K562 (cell line): ENCODE measurements around the gene CCDC9. TPM values are rescaled to one million over a fixed set of nuclear protein-coding genes. Genes with fewer than 3 reads are reported as not detected.

Experiments
- ATAC-seq: fragments of 200-7000 bp; cut with Tn5 transposase; 3 replicates; pipeline ENCODE4 v1.9.1; 2020; ENCODE audit warnings: moderate library complexity
- BruUV-seq: library from RNA; stranded (reverse); fragments of 400-500 nt; replicated peaks from 2 replicates; lab custom pipeline; 2021; lab: Mats Ljungman, UMichigan
- CTCF ChIA-PET: fragments of 300-600 bp; formaldehyde crosslinking; extraction: SDS; loops from one replicate; lab custom pipeline; 2021; ENCODE audit warnings: low intra/inter-chr PET ratio; lab: Yijun Ruan, JAX
- POLR2A ChIA-PET: fragments of 300-600, 350-650 bp; sonication (Branson Sonifier 250); formaldehyde crosslinking; extraction: SDS; loops from one replicate; lab custom pipeline; 2021; ENCODE audit warnings: antibody characterized with exemption, inconsistent platforms; lab: Yijun Ruan, JAX
- DNase-seq, 4 experiments: peaks; one replicate each; pipeline versions ENCODE4 v3.0.0 to v3.0.0-alpha.2; 2011 to 2018; ENCODE audit warnings: low spot score in 3 of 4, mixed read lengths in 3 of 4; ENCODE audit errors: extremely low read depth in 1 of 4
- FAIRE-seq: peaks from 2 replicates; lab custom pipeline; 2011; peaks lifted over from hg19 to GRCh38; lab: Jason Lieb, UNC
- H2AFZ ChIP-seq: 2 replicates; pipeline ENCODE4 v1.6.0; 2011; ENCODE audit warnings: low read depth, low read length, control low read depth, inconsistent platforms
- H3K27ac ChIP-seq: fragments of 200-600 bp; 3 replicates; pipeline ENCODE4 v1.8.0; 2011; ENCODE audit warnings: low read depth, mild to moderate bottlenecking, control low read depth, inconsistent platforms, low read length, moderate library complexity, mixed read lengths; ENCODE audit errors: extremely low read depth
- H3K27me3 ChIP-seq, 2 experiments: fragments of 300-600 bp in 1 of 2; 2 replicates in 1 of 2; 3 replicates in 1 of 2; pipeline versions ENCODE4 v1.6.0 to v1.8.0; 2011; ENCODE audit warnings: inconsistent platforms in 2 of 2, low read length in 2 of 2, mild to moderate bottlenecking in 1 of 2, mixed read lengths in 1 of 2, moderate library complexity in 1 of 2; ENCODE audit not compliant: control insufficient read depth in 2 of 2, insufficient read depth in 2 of 2
- H3K36me3 ChIP-seq: fragments of 300-600 bp; 3 replicates; pipeline ENCODE4 v1.8.0; 2011; ENCODE audit warnings: mild to moderate bottlenecking, low read length, inconsistent platforms; ENCODE audit not compliant: control insufficient read depth, insufficient read depth
- H3K4me1 ChIP-seq, 2 experiments: fragments of 200-600 bp in 1 of 2; replicated peaks in 1 of 2; 2 replicates in 1 of 2; 3 replicates in 1 of 2; pipeline versions ENCODE4 v1.5.1 to v1.8.0; 2011; ENCODE audit warnings: inconsistent platforms in 2 of 2, low read length in 2 of 2, mild to moderate bottlenecking in 1 of 2, mixed read lengths in 1 of 2, moderate library complexity in 1 of 2; ENCODE audit not compliant: control insufficient read depth in 2 of 2, insufficient read depth in 2 of 2
- H3K4me2 ChIP-seq: 2 replicates; pipeline ENCODE4 v1.6.1; 2011; ENCODE audit warnings: low read length, control low read depth, inconsistent platforms, mixed read lengths; ENCODE audit not compliant: insufficient read depth
- H3K4me3 ChIP-seq: fragments of 200-600 bp; sonication (generic), shearing (Covaris generic); 2 replicates; pipeline ENCODE4 v1.5.1; 2016; ENCODE audit warnings: control low read depth, inconsistent platforms
- H3K79me2 ChIP-seq: fragments of 200-600 bp; 3 replicates; pipeline ENCODE4 v1.8.0; 2011; ENCODE audit warnings: low read length, inconsistent platforms; ENCODE audit not compliant: control insufficient read depth, insufficient read depth
- H3K9ac ChIP-seq, 2 experiments: 2 replicates each; pipeline versions ENCODE4 v1.6.0 to v1.6.1; 2011; ENCODE audit warnings: low read depth in 2 of 2, low read length in 2 of 2, control low read depth in 1 of 2, inconsistent platforms in 1 of 2, mild to moderate bottlenecking in 1 of 2, mixed read lengths in 1 of 2; ENCODE audit not compliant: insufficient read depth in 1 of 2
- H3K9me1 ChIP-seq: one replicate; pipeline ENCODE4 v1.6.0; 2011; ENCODE audit warnings: inconsistent platforms, mild to moderate bottlenecking, low read length, moderate library complexity; ENCODE audit not compliant: control insufficient read depth, insufficient read depth
- H3K9me3 ChIP-seq: replicated peaks from 2 replicates; pipeline ENCODE4 v1.5.1; 2011; ENCODE audit warnings: low read depth, low read length, inconsistent platforms; ENCODE audit not compliant: control insufficient read depth, insufficient read depth
- H4K20me1 ChIP-seq: replicated peaks from 2 replicates; pipeline ENCODE4 v1.6.1; 2011; ENCODE audit warnings: low read length, inconsistent platforms, mixed read lengths; ENCODE audit not compliant: control insufficient read depth, insufficient read depth
- DLX4 ChIP-seq: fragments of 250-450 bp; sonication (Bioruptor Pico); IDR thresholded peaks from 2 replicates; pipeline ENCODE4 v1.6.1; 2021; ENCODE audit warnings: mild to moderate bottlenecking
- KDM4B ChIP-seq, 2 experiments: fragments of 450-650 bp in 1 of 2; sonication (generic) in 1 of 2; IDR thresholded peaks; 2 replicates each; pipeline ENCODE4 v1.6.1; 2016 to 2017; ENCODE audit warnings: borderline replicate concordance in 2 of 2, antibody characterized with exemption in 1 of 2, low read depth in 1 of 2, mild to moderate bottlenecking in 1 of 2
- MIER1 ChIP-seq: fragments of 450-650 bp; IDR thresholded peaks from 2 replicates; pipeline ENCODE4 v1.6.1; 2016; ENCODE audit warnings: antibody characterized with exemption, mild to moderate bottlenecking, low read depth
- NFIC ChIP-seq: fragments of 450-650 bp; IDR thresholded peaks from 2 replicates; pipeline ENCODE4 v1.6.1; 2017; ENCODE audit warnings: mild to moderate bottlenecking, inconsistent platforms
- NUFIP1 ChIP-seq: fragments of 450-650 bp; IDR thresholded peaks from 2 replicates; pipeline ENCODE4 v1.6.1; 2018; ENCODE audit not compliant: partially characterized antibody
- SAFB ChIP-seq: fragments of 200-400 bp; formaldehyde crosslinking; IDR thresholded peaks from 2 replicates; pipeline ENCODE4 v1.6.1; 2017; ENCODE audit warnings: low read depth, low read length, borderline replicate concordance
- SMAD4 ChIP-seq: fragments of 250-450 bp; sonication (Bioruptor Pico); conservative IDR thresholded peaks from 2 replicates; pipeline ENCODE4 v1.8.0; 2021; ENCODE audit warnings: inconsistent platforms, mild to moderate bottlenecking, moderate library complexity
- STAG1 ChIP-seq: sonication (generic); formaldehyde crosslinking; IDR thresholded peaks from 2 replicates; pipeline ENCODE4 v1.5.0; 2020; ENCODE audit warnings: missing genetic modification reagents, borderline replicate concordance
- ZNF551 ChIP-seq: fragments of 250-450 bp; sonication (Bioruptor Pico); IDR thresholded peaks from 2 replicates; pipeline ENCODE4 v1.5.0; 2021; ENCODE audit warnings: mild to moderate bottlenecking, moderate library complexity
- WGBS: fragments of 100-300 bp; shearing (Covaris generic); methylation state at CpG from one replicate; pipeline ENCODE4 v1.1.6; 2016; ENCODE audit warnings: low coverage, mixed read lengths; ENCODE audit not compliant: insufficient coverage; ENCODE audit errors: missing lambda C conversion rate; 5-methylcytosine and 5-hydroxymethylcytosine counted together
- in situ Hi-C: fragments of 300-500 bp; cut with MboI; formaldehyde crosslinking; loops from 4 replicates; pipeline ENCODE4 v1.15.0; 2018; ENCODE audit warnings: inconsistent platforms, mixed read lengths
- intact Hi-C: fragments of 100-400 bp; cut with micrococcal nuclease; formaldehyde crosslinking; loops from 2 replicates; pipeline ENCODE4 v1.14.2; 2022
- polyA plus RNA-seq, 8 experiments: library from polyadenylated mRNA; depleted of rRNA in 4 of 8; stranded (reverse) in 5 of 8; unstranded in 3 of 8; fragments of >200 nt; fragmentation: Nextera tagmentation in 2 of 8; fragmentation: Illumina TruSeq in 1 of 8; extraction: Ambion mirVana in 2 of 8; extraction: Trizol in 1 of 8; gene quantifications; 2 replicates each; pipeline versions ENCODE4 v1.2.1 to v1.2.3, GENCODE V29; 2011 to 2014; ENCODE audit warnings: inconsistent platforms in 1 of 8, missing spikeins in 1 of 8
- total RNA-seq, 7 experiments: library from RNA; depleted of rRNA in 6 of 7; stranded (reverse); fragments of >200 nt in 6 of 7; fragmentation: Illumina TruSeq in 2 of 7; extraction: Trizol in 2 of 7; gene quantifications; 2 replicates each; pipeline versions ENCODE4 v1.2.1 to v1.2.3, GENCODE V29; 2011 to 2021; ENCODE audit warnings: low replicate concordance in 1 of 7
- TF ChIP-seq, protein P1 (sequence below): sonication (generic); formaldehyde crosslinking; IDR thresholded peaks from 2 replicates; pipeline ENCODE4 v1.8.0; 2022; ENCODE audit warnings: missing genetic modification reagents, mild to moderate bottlenecking, moderate library complexity, borderline replicate concordance

The CCDC9 gene
- total and polyA plus RNA-seq, 9 of the 15 experiments (the other 6 are each of a cell fraction or from before 2014, with no cell fraction given), result 0.23 to 38.6 (median 8.4) TPM

GRCh38 chr19:47209319-47210179 lies 46.8 kb upstream of the CCDC9 start:
- H3K9me1 ChIP-seq, result no peaks in the 10 kb centered on the region
- CTCF ChIA-PET, result interaction anchor here (0.7 to 2.6 kb wide), 2 partner anchors 34 to 48 kb away, joined by 3 to 20 read pairs; no protein-coding TSS in a partner anchor
- no peaks in the 10 kb centered on the region for H4K20me1 ChIP-seq
- no peak overlapping the region for H3K4me2 ChIP-seq
- no peak for TF ChIP-seq SMAD4 (CRISPR knock-in tag)
- TF ChIP-seq SAFB, result no peak
- no peak for TF ChIP-seq MIER1
- TF ChIP-seq, protein P1, sequence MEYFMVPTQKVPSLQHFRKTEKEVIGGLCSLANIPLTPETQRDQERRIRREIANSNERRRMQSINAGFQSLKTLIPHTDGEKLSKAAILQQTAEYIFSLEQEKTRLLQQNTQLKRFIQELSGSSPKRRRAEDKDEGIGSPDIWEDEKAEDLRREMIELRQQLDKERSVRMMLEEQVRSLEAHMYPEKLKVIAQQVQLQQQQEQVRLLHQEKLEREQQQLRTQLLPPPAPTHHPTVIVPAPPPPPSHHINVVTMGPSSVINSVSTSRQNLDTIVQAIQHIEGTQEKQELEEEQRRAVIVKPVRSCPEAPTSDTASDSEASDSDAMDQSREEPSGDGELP (CRISPR knock-in tag), result no peak
- no peak for TF ChIP-seq NFIC
- no peak for TF ChIP-seq NUFIP1
- no peak for TF ChIP-seq ZNF551 (CRISPR knock-in tag)
- TF ChIP-seq STAG1 (CRISPR knock-in tag), result no peak
- TF ChIP-seq KDM4B (IDR thresholded peaks at IDR 0.05; ENCODE audit: borderline replicate concordance in 2 of 2, low read depth in 1 of 2), result no peak
- no peak for TF ChIP-seq DLX4 (CRISPR knock-in tag)
- TF ChIP-seq, all 486 proteins: peak for 0
- Histone ChIP-seq H3K4me1 (peaks cover 12 to 13% of the 10 kb centered on the region in 2 experiments; a peak in 4 of 5 replicates), H2AFZ (no peak overlapping the region), H3K4me3 (no peak overlapping the region), H3K9ac (peak overlapping the region in 1 of 2 experiments; percentile 49; a peak in 1 of 4 replicates), H3K9me3 (no peaks in the 10 kb centered on the region), H3K79me2 (no peaks in the 10 kb centered on the region), H3K27me3 (no peaks in the 10 kb centered on the region), H3K36me3 (peaks cover 73% of the 10 kb centered on the region), H3K27ac (peak overlapping the region; percentile 77)
- 0 out of 3 replicates have a peak, but pooled peaks have one; percentile 10 for ATAC-seq
- DNase-seq, result no peak
- BruUV-seq, result TSS peak; percentile 86
- WGBS, result 81% methylated on average over 13 of the region's 13 CpGs
- in situ Hi-C loops (no loop called here), intact Hi-C loops (loop anchor here (1.0 kb wide), 2 partner anchors 18 to 35 kb away; no protein-coding TSS in a partner anchor)
- POLR2A ChIA-PET, result interaction anchor here (0.8 to 10.5 kb wide), 6 partner anchors 10 to 35 kb away, joined by 3 to 171 read pairs (median 15); no protein-coding TSS in a partner anchor
- peak; percentile 57 for FAIRE-seq
